ENCODE results near the gene CFAP57.
A peak's percentile ranks its signal among the peaks of the same experiment; 100 is the strongest.

The CFAP57 gene

GRCh38 chr1:43144237-43144636 lies 27.9 kb upstream of the CFAP57 start:
- Histone ChIP-seq H3K27ac (no peak overlapping the region), H3K4me3 (ENCODE audit: low read depth, low read length) (no peak overlapping the region), H3K27me3 (replicated peaks) (no peaks in the 10 kb centered on the region), H3K36me3 (replicated peaks) (no peaks in the 10 kb centered on the region)
- DNase-seq = peak; percentile 56
- TF ChIP-seq CTCF (IDR thresholded peaks at IDR 0.05; ENCODE audit: low read depth, low read length, missing control alignments) = no peak
- in situ Hi-C loops (cut with HindIII; ENCODE audit: low pct_ligation_motif_present, low sequenced_read_pairs) = no loop called here

- Histone ChIP-seq H3K27me3 (replicated peaks) (no peaks in the 10 kb centered on the region), H3K4me3 (ENCODE audit: low read depth, low read length) (peak overlapping the region; percentile 62), H3K27ac (no peak overlapping the region), H3K36me3 (replicated peaks) (no peaks in the 10 kb centered on the region)
- TF ChIP-seq CTCF (IDR thresholded peaks at IDR 0.05; ENCODE audit: low read depth, low read length, missing control alignments) = no peak
- DNase-seq = peak; percentile 60
- in situ Hi-C loops (cut with HindIII; ENCODE audit: low pct_ligation_motif_present, low sequenced_read_pairs) = no loop called here
Measured at GRCh38 chr1:43147625-43148327, 24.4 kb upstream of the CFAP57 start.

DNA sequence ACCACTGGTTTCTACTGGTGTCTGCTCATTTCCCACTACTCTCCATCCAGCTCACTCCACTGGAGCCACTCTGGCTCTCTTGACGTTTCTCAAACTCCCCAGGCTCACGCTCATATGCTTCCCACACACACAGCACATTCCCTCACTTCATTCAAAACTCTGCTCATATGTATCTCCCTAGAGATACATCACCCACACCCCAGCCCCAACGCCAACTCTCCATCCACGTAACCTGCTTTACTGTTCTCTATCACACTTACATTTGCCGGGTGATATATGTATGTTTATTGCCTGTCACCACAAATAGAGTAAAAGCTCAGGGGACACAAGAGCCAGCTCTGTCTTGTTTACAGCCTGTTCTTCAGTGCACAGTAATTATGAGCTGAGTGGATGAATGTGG lies 22.2 kb upstream of the CFAP57 start:
- H3K27ac ChIP-seq = no peak overlapping the region
- H3K36me3 ChIP-seq (replicated peaks) = no peaks in the 10 kb centered on the region
- TF ChIP-seq CTCF (IDR thresholded peaks at IDR 0.05; ENCODE audit: low read depth, low read length, missing control alignments) = no peak
- in situ Hi-C loops (cut with HindIII; ENCODE audit: low pct_ligation_motif_present, low sequenced_read_pairs) = no loop called here
- no peak overlapping the region for H3K4me3 ChIP-seq (ENCODE audit: low read depth, low read length)
- no peaks in the 10 kb centered on the region for H3K27me3 ChIP-seq (replicated peaks)
- no peak for DNase-seq

DNA sequence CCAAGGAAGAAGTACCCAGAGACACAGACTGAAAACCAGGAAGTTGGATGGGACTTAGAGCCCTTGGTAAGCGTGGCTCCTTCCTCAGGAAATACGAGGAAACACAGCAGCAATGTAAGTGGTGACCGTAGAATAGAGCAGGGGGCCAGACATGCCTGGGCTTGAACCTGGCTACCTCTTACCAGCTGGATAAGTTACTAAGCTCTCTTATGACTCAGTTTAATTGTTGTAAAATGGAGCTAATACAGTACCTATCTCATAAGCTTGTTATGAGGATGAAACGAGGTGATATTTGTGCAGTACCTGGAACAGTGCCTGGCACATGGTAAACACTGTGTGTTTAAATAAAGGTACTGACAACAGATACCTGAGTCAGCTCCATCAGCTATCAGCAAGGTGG lies 19.3 kb upstream of the CFAP57 start:
- H3K27ac ChIP-seq = no peak overlapping the region
- H3K4me3 ChIP-seq (ENCODE audit: low read depth, low read length) = no peak overlapping the region
- TF ChIP-seq CTCF (IDR thresholded peaks at IDR 0.05; ENCODE audit: low read depth, low read length, missing control alignments) = no peak
- no peaks in the 10 kb centered on the region for H3K36me3 ChIP-seq (replicated peaks)
- no peaks in the 10 kb centered on the region for H3K27me3 ChIP-seq (replicated peaks)
- no peak for DNase-seq
- in situ Hi-C loops (cut with HindIII; ENCODE audit: low pct_ligation_motif_present, low sequenced_read_pairs) = no loop called here

- no peak overlapping the region for H3K4me3 ChIP-seq (ENCODE audit: low read depth, low read length)
- H3K36me3 ChIP-seq (replicated peaks) = no peaks in the 10 kb centered on the region
- no peak for TF ChIP-seq CTCF (IDR thresholded peaks at IDR 0.05; ENCODE audit: low read depth, low read length, missing control alignments)
- H3K27me3 ChIP-seq (replicated peaks) = no peaks in the 10 kb centered on the region
- H3K27ac ChIP-seq = no peak overlapping the region
- in situ Hi-C loops (cut with HindIII; ENCODE audit: low pct_ligation_motif_present, low sequenced_read_pairs) = no loop called here
- no peak for DNase-seq
Measured at GRCh38 chr1:43153443-43153842, 18.7 kb upstream of the CFAP57 start.

DNA sequence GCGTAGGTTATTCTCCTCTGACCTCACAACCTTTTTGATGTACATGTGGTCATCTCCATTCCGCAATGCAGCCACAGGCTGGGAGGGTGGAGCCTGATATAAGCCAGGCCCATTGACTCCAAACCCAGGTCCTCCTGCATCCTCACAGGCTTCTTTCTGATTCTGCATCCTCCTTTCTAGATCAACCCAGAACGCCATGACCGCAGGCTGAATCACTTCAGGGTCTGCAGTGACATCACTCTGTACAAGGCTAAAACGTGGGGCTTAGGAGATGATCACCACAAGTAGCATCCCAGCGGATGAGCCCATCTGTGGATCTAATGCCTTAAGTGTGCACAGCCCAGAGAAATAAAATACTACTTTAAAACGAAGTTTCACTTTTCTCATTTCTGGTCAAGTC lies 16.1 kb upstream of the CFAP57 start:
- no peaks in the 10 kb centered on the region for H3K27me3 ChIP-seq (replicated peaks)
- H3K27ac ChIP-seq = no peak overlapping the region
- no peak for TF ChIP-seq CTCF (IDR thresholded peaks at IDR 0.05; ENCODE audit: low read depth, low read length, missing control alignments)
- in situ Hi-C loops (cut with HindIII; ENCODE audit: low pct_ligation_motif_present, low sequenced_read_pairs) = no loop called here
- H3K36me3 ChIP-seq (replicated peaks) = no peaks in the 10 kb centered on the region
- no peak overlapping the region for H3K4me3 ChIP-seq (ENCODE audit: low read depth, low read length)
- no peak for DNase-seq
